ENCODE data around the gene WDFY2.

Gene WDFY2

GRCh38 chr13:51620165-51620983 is 36.1 kb downstream of the WDFY2 start:
- no peaks in the 10 kb centered on the region for H3K27me3 ChIP-seq (ENCODE audit: insufficient read depth, low read length, poor library complexity, severe bottlenecking)
- H3K4me1 ChIP-seq (ENCODE audit: insufficient read depth, low read length, poor library complexity, severe bottlenecking), result peaks cover 27% of the 10 kb centered on the region
- H3K36me3 ChIP-seq (ENCODE audit: insufficient read depth, low read length), result no peaks in the 10 kb centered on the region
- H3K9me3 ChIP-seq (ENCODE audit: insufficient read depth, low read depth, low read length), result no peaks in the 10 kb centered on the region
- no peaks in the 10 kb centered on the region for H3F3A ChIP-seq (ENCODE audit: low read depth)
- H3K9ac ChIP-seq (ENCODE audit: low read depth, low read length, poor library complexity, severe bottlenecking), result no peak overlapping the region
- H3K79me2 ChIP-seq (ENCODE audit: insufficient read depth, low read length), result peaks cover 66% of the 10 kb centered on the region
- TF ChIP-seq CTCF (conservative IDR thresholded peaks at IDR 0.05; ENCODE audit: low read length) (no peak), EZH2phosphoT487 (IDR thresholded peaks at IDR 0.05; ENCODE audit: borderline replicate concordance) (no peak)
- no peaks in the 10 kb centered on the region for H3K9me2 ChIP-seq (replicated peaks; ENCODE audit: low read depth, low read length)
- no peak overlapping the region for H3K4me2 ChIP-seq (ENCODE audit: low read depth, low read length, poor library complexity, severe bottlenecking)
- no peak overlapping the region for H3K4me3 ChIP-seq (ENCODE audit: low read length, poor library complexity, severe bottlenecking)
- peaks cover 2% of the 10 kb centered on the region for H4K20me1 ChIP-seq (ENCODE audit: insufficient read depth, low read length, poor library complexity, severe bottlenecking)
- H2AFZ ChIP-seq (ENCODE audit: low read length), result no peak overlapping the region

GRCh38 chr13:51621602-51622001 is 37.3 kb downstream of the WDFY2 start:
- Histone ChIP-seq H3K9me2 (replicated peaks; ENCODE audit: low read depth, low read length) (no peaks in the 10 kb centered on the region), H3F3A (ENCODE audit: low read depth) (no peaks in the 10 kb centered on the region), H3K9ac (ENCODE audit: low read depth, low read length, poor library complexity, severe bottlenecking) (no peak overlapping the region), H2AFZ (ENCODE audit: low read length) (no peak overlapping the region), H3K79me2 (ENCODE audit: insufficient read depth, low read length) (peaks cover 54% of the 10 kb centered on the region), H3K36me3 (ENCODE audit: insufficient read depth, low read length) (no peaks in the 10 kb centered on the region), H3K4me1 (ENCODE audit: insufficient read depth, low read length, poor library complexity, severe bottlenecking) (peaks cover 27% of the 10 kb centered on the region), H3K9me3 (ENCODE audit: insufficient read depth, low read depth, low read length) (no peaks in the 10 kb centered on the region), H3K4me3 (ENCODE audit: low read length, poor library complexity, severe bottlenecking) (no peak overlapping the region), H4K20me1 (ENCODE audit: insufficient read depth, low read length, poor library complexity, severe bottlenecking) (peaks cover 2% of the 10 kb centered on the region), H3K4me2 (ENCODE audit: low read depth, low read length, poor library complexity, severe bottlenecking) (no peak overlapping the region), H3K27me3 (ENCODE audit: insufficient read depth, low read length, poor library complexity, severe bottlenecking) (no peaks in the 10 kb centered on the region)
- TF ChIP-seq EZH2phosphoT487 (IDR thresholded peaks at IDR 0.05; ENCODE audit: borderline replicate concordance) (no peak), CTCF (conservative IDR thresholded peaks at IDR 0.05; ENCODE audit: low read length) (no peak)

GRCh38 chr13:51623473-51623872 is 39.2 kb downstream of the WDFY2 start:
- TF ChIP-seq EZH2phosphoT487 (IDR thresholded peaks at IDR 0.05; ENCODE audit: borderline replicate concordance), result no peak
- no peak for TF ChIP-seq CTCF (conservative IDR thresholded peaks at IDR 0.05; ENCODE audit: low read length)
- Histone ChIP-seq H3K4me3 (ENCODE audit: low read length, poor library complexity, severe bottlenecking) (no peak overlapping the region), H3K9ac (ENCODE audit: low read depth, low read length, poor library complexity, severe bottlenecking) (no peak overlapping the region), H3F3A (ENCODE audit: low read depth) (no peaks in the 10 kb centered on the region), H3K9me2 (replicated peaks; ENCODE audit: low read depth, low read length) (no peaks in the 10 kb centered on the region), H3K36me3 (ENCODE audit: insufficient read depth, low read length) (no peaks in the 10 kb centered on the region), H3K27me3 (ENCODE audit: insufficient read depth, low read length, poor library complexity, severe bottlenecking) (no peaks in the 10 kb centered on the region), H3K79me2 (ENCODE audit: insufficient read depth, low read length) (peaks cover 49% of the 10 kb centered on the region), H3K4me1 (ENCODE audit: insufficient read depth, low read length, poor library complexity, severe bottlenecking) (peaks cover 27% of the 10 kb centered on the region), H3K4me2 (ENCODE audit: low read depth, low read length, poor library complexity, severe bottlenecking) (peak overlapping the region; percentile 44), H4K20me1 (ENCODE audit: insufficient read depth, low read length, poor library complexity, severe bottlenecking) (peaks cover 2% of the 10 kb centered on the region), H3K9me3 (ENCODE audit: insufficient read depth, low read depth, low read length) (no peaks in the 10 kb centered on the region), H2AFZ (ENCODE audit: low read length) (no peak overlapping the region)
